Measurements from ENCODE around the gene MARCHF2. TPM values are rescaled to one million over a fixed set of nuclear protein-coding genes. Genes with fewer than 3 reads are reported as not detected.

The MARCHF2 gene
- total RNA-seq, 2 experiments from 2014 or later: 20.0 to 22.2 TPM

- no peak overlapping the region for H3K27ac Mint-ChIP-seq
- H3K36me3 ChIP-seq (ENCODE audit: insufficient read depth, low read length): peaks cover 88% of the 10 kb centered on the region
- CTCF ChIA-PET: no interaction called here
Measured at GRCh38 chr19:8484331-8484894, 71.3 kb downstream of the MARCHF2 start.

GRCh38 chr19:8485561-8486371 is 72.7 kb downstream of the MARCHF2 start:
- POLR2A ChIA-PET: interaction anchor here (1.6 to 2.9 kb wide), 6 partner anchors 20 to 90 kb away, joined by 6 to 26 read pairs (median 15); partner anchors contain the start of genes HNRNPM and ZNF414
- Mint-ChIP-seq H3K9me3 (no peaks in the 10 kb centered on the region), H3K27ac (peak overlapping the region; percentile 85), H3K36me3 (ENCODE audit: low read depth) (peaks cover 86% of the 10 kb centered on the region), H3K4me1 (ENCODE audit: low read depth) (peaks cover 58% of the 10 kb centered on the region), H3K4me3 (no peak overlapping the region), H3K27me3 (no peaks in the 10 kb centered on the region)
- peaks cover 86% of the 10 kb centered on the region for H3K36me3 ChIP-seq (ENCODE audit: insufficient read depth, low read length)
- no peaks in the 10 kb centered on the region for H3K9me3 ChIP-seq (ENCODE audit: control insufficient read depth in 1 of 2, insufficient read depth in 1 of 2, low read length in 2 of 2)
- H3K27me3 ChIP-seq (ENCODE audit: control insufficient read depth in 1 of 2, insufficient read depth in 2 of 2, low read length in 2 of 2): no peaks in the 10 kb centered on the region
- intact Hi-C loops (cut with DNase I, micrococcal nuclease): loop anchor here in 1 of 2 experiments (5.0 kb wide), 1 partner anchor 33 kb away; no protein-coding TSS in a partner anchor
- no peak overlapping the region for H3K27ac ChIP-seq (ENCODE audit: low read depth in 1 of 2, low read length in 2 of 2)
- H3K4me1 ChIP-seq (ENCODE audit: insufficient read depth, low read length): peaks cover 45% of the 10 kb centered on the region
- TF ChIP-seq CTCF (IDR thresholded peaks at IDR 0.05): no peak
- no peak overlapping the region for H3K4me3 ChIP-seq (ENCODE audit: low read length)
- CTCF ChIA-PET: interaction anchor here (1.8 kb wide), 1 partner anchor 72 kb away, joined by 5 read pairs; the partner anchor contains the start of gene MARCHF2
- no peak for DNase-seq
- ATAC-seq (ENCODE audit: poor library complexity): no peak

More at GRCh38 chr19:8484331-8484894, 71.3 kb downstream of the MARCHF2 start:
- H3K27ac ChIP-seq (ENCODE audit: low read depth in 1 of 2, low read length in 2 of 2): no peak overlapping the region
- no peak for TF ChIP-seq CTCF (IDR thresholded peaks at IDR 0.05)
- no peaks in the 10 kb centered on the region for H3K9me3 ChIP-seq (ENCODE audit: control insufficient read depth in 1 of 2, insufficient read depth in 1 of 2, low read length in 2 of 2)
- Mint-ChIP-seq H3K9me3 (no peaks in the 10 kb centered on the region), H3K27me3 (no peaks in the 10 kb centered on the region), H3K36me3 (ENCODE audit: low read depth) (peaks cover 84% of the 10 kb centered on the region), H3K4me3 (no peak overlapping the region), H3K4me1 (ENCODE audit: low read depth) (peaks cover 66% of the 10 kb centered on the region)
- H3K4me1 ChIP-seq (ENCODE audit: insufficient read depth, low read length): peaks cover 57% of the 10 kb centered on the region
- POLR2A ChIA-PET: interaction anchor here (0.6 to 1.2 kb wide), 2 partner anchors 30 to 95 kb away, joined by 3 to 4 read pairs; partner anchors contain the start of gene ZNF414
- intact Hi-C loops (cut with DNase I, micrococcal nuclease): no loop called here
- no peak overlapping the region for H3K4me3 ChIP-seq (ENCODE audit: low read length)
- no peaks in the 10 kb centered on the region for H3K27me3 ChIP-seq (ENCODE audit: control insufficient read depth in 1 of 2, insufficient read depth in 2 of 2, low read length in 2 of 2)
- DNase-seq: peak in 3 of 14 experiments; percentile 21 to 52 (median 49)
- ATAC-seq (ENCODE audit: poor library complexity): no peak

- no peaks in the 10 kb centered on the region for H3K9me3 ChIP-seq (ENCODE audit: control insufficient read depth in 1 of 2, insufficient read depth in 1 of 2, low read length in 2 of 2)
- intact Hi-C loops (cut with DNase I, micrococcal nuclease): loop anchor here (1.0 to 5.0 kb wide), 2 partner anchors 34 to 94 kb away; no protein-coding TSS in a partner anchor
- no peaks in the 10 kb centered on the region for H3K27me3 ChIP-seq (ENCODE audit: control insufficient read depth in 1 of 2, insufficient read depth in 2 of 2, low read length in 2 of 2)
- peaks cover 79% of the 10 kb centered on the region for H3K36me3 Mint-ChIP-seq (ENCODE audit: low read depth)
- H3K4me3 ChIP-seq (ENCODE audit: low read length): no peak overlapping the region
- peak overlapping the region; percentile 38 to 64 for H3K27ac ChIP-seq (ENCODE audit: low read depth in 1 of 2, low read length in 2 of 2)
- peaks cover 49% of the 10 kb centered on the region for H3K4me1 Mint-ChIP-seq (ENCODE audit: low read depth)
- ATAC-seq (ENCODE audit: poor library complexity): no peak
- H3K9me3 Mint-ChIP-seq: no peaks in the 10 kb centered on the region
- H3K27ac Mint-ChIP-seq: peak overlapping the region; percentile 85
- H3K27me3 Mint-ChIP-seq: no peaks in the 10 kb centered on the region
- DNase-seq: no peak
- ChIA-PET CTCF (interaction anchor here (0.6 to 1.8 kb wide), 9 partner anchors 8 to 1051 kb away, joined by 3 to 22 read pairs (median 4); partner anchors contain the start of genes HNRNPM and MARCHF2), POLR2A (interaction anchor here (0.9 to 2.9 kb wide), 15 partner anchors 13 to 106 kb away, joined by 3 to 26 read pairs (median 8); partner anchors contain the start of genes HNRNPM, MARCHF2 and ZNF414)
- H3K4me1 ChIP-seq (ENCODE audit: insufficient read depth, low read length): peaks cover 38% of the 10 kb centered on the region
- no peak for TF ChIP-seq CTCF (IDR thresholded peaks at IDR 0.05)
- peak overlapping the region; percentile 59 for H3K4me3 Mint-ChIP-seq
- peaks cover 77% of the 10 kb centered on the region for H3K36me3 ChIP-seq (ENCODE audit: insufficient read depth, low read length)
Measured at GRCh38 chr19:8486661-8487136, 73.6 kb downstream of the MARCHF2 start.

Measured in CD4-positive, alpha-beta T cell (primary cell).